ENCODE data around the gene INPP5B. TPM values are rescaled to one million over a fixed set of nuclear protein-coding genes. Genes with fewer than 3 reads are reported as not detected.

Gene INPP5B
- total RNA-seq, 2 experiments from 2014 or later: 27.7 to 29.1 TPM

DNA sequence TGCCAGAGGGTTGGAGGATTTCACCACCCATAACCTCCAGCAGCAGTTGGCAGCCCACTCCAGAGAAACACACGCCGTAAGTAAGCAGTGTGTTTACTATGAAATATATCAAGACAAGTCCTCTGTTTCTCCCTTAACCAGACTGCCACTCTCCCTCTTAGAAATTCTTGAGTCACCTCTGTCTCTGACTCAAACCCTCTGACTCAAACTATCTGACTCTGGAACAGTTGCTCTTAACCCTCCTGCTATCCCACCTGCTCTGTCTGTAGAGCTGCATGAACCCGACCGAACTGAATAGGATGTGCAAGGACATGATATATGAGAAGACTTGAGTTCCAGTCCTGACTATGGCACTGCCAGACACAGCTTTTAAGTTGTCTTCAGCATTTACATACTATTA is 14.1 kb downstream of the INPP5B start:
- POLR2A ChIA-PET: interaction anchor here (1.1 kb wide), 1 partner anchor 125 kb away, joined by 3 read pairs; the partner anchor contains the start of genes C1orf122 and YRDC
- Mint-ChIP-seq H3K36me3 (ENCODE audit: low read depth) (peaks cover 15% of the 10 kb centered on the region), H3K4me3 (peak overlapping the region; percentile 30), H3K4me1 (ENCODE audit: low read depth) (peaks cover 27% of the 10 kb centered on the region), H3K9me3 (no peaks in the 10 kb centered on the region), H3K27ac (no peak overlapping the region), H3K27me3 (no peaks in the 10 kb centered on the region)
- CTCF ChIA-PET: no interaction called here
- ATAC-seq: no peak
- TF ChIP-seq, protein P1, sequence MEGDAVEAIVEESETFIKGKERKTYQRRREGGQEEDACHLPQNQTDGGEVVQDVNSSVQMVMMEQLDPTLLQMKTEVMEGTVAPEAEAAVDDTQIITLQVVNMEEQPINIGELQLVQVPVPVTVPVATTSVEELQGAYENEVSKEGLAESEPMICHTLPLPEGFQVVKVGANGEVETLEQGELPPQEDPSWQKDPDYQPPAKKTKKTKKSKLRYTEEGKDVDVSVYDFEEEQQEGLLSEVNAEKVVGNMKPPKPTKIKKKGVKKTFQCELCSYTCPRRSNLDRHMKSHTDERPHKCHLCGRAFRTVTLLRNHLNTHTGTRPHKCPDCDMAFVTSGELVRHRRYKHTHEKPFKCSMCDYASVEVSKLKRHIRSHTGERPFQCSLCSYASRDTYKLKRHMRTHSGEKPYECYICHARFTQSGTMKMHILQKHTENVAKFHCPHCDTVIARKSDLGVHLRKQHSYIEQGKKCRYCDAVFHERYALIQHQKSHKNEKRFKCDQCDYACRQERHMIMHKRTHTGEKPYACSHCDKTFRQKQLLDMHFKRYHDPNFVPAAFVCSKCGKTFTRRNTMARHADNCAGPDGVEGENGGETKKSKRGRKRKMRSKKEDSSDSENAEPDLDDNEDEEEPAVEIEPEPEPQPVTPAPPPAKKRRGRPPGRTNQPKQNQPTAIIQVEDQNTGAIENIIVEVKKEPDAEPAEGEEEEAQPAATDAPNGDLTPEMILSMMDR (IDR thresholded peaks at IDR 0.05): no peak
- no peak for DNase-seq
- intact Hi-C loops (cut with micrococcal nuclease): no loop called here

DNA sequence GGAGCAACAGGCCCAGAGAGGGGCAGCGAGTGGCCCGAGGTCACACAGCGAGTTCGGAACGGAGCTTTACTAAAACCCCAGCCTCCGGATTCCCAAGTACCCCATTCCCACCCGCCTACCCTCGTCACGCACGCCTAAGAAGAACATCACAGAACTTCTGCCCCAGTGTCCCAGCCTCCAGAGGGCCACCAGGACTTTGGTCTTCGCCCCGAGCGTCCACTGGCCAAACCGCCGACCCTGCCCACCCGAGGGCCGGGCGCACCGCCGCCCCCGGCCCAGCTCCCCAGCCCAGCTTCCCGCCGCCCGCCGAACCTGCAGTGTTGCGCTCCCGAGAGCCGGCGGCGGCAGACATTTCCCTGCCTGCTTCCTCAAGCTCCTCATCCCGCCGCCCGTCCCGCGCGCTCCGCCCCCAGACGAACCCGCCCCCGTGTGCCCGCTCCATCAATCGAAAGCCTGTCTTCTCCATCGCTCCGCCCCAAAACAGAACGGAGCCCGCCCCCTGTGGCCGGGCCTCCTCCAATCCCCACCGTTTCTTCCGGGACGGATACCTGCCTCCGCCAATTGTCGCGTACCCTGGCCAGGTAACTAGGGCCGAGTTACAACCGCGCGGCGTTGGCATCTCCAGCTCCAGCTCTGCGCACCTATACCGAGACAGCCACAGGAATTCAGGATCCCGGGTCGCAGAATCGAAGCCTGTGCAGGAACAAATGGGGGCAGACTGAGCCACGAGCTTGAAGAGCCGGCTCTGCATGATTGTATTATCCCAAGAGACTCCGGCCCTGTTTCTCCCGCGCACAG is 15.3 kb downstream of the INPP5B start:
- Mint-ChIP-seq H3K36me3 (ENCODE audit: low read depth) (peaks cover 18% of the 10 kb centered on the region), H3K4me3 (peak overlapping the region; percentile 89), H3K4me1 (ENCODE audit: low read depth) (peaks cover 37% of the 10 kb centered on the region), H3K27ac (peak overlapping the region; percentile 88), H3K9me3 (no peaks in the 10 kb centered on the region), H3K27me3 (no peaks in the 10 kb centered on the region)
- DNase-seq (peak; percentile 98), ATAC-seq (peak; percentile 97)
- intact Hi-C loops (cut with micrococcal nuclease): no loop called here
- CTCF ChIA-PET: interaction anchor here (0.9 to 1.5 kb wide), 4 partner anchors 9 to 104 kb away, joined by 3 to 8 read pairs (median 4); partner anchors contain the start of gene SF3A3
- POLR2A ChIA-PET: interaction anchor here (0.6 to 1.9 kb wide), 9 partner anchors 8 to 124 kb away, joined by 3 to 13 read pairs (median 3); partner anchors contain the start of genes C1orf122, INPP5B, MTF1 and SF3A3
- TF ChIP-seq, protein P1 (IDR thresholded peaks at IDR 0.05): no peak

DNA sequence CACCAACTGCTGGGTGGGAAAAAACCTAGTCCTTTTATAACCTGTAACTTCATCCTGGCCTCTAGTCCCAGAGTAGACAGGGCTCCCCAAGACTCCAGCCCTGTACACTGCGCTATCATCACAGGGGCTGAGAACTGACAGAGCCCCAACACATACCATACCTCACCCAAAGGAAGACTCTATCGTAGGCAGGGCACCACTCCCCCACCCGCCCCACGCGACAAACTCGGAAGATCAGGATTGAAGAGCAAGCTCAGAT is 15.8 kb downstream of the INPP5B start:
- ATAC-seq: no peak
- no peaks in the 10 kb centered on the region for H3K27me3 Mint-ChIP-seq
- intact Hi-C loops (cut with micrococcal nuclease): no loop called here
- DNase-seq: peak; percentile 33
- peak overlapping the region; percentile 88 for H3K27ac Mint-ChIP-seq
- H3K4me1 Mint-ChIP-seq (ENCODE audit: low read depth): peaks cover 43% of the 10 kb centered on the region
- CTCF ChIA-PET: interaction anchor here (0.9 to 1.5 kb wide), 4 partner anchors 9 to 104 kb away, joined by 3 to 8 read pairs (median 4); partner anchors contain the start of gene SF3A3
- no peaks in the 10 kb centered on the region for H3K9me3 Mint-ChIP-seq
- TF ChIP-seq, protein P1 (IDR thresholded peaks at IDR 0.05): no peak
- H3K4me3 Mint-ChIP-seq: peak overlapping the region; percentile 89
- POLR2A ChIA-PET: interaction anchor here (0.7 to 1.9 kb wide), 10 partner anchors 9 to 123 kb away, joined by 3 to 13 read pairs (median 4); partner anchors contain the start of genes C1orf122, INPP5B, MTF1 and SF3A3
- peaks cover 20% of the 10 kb centered on the region for H3K36me3 Mint-ChIP-seq (ENCODE audit: low read depth)

DNA sequence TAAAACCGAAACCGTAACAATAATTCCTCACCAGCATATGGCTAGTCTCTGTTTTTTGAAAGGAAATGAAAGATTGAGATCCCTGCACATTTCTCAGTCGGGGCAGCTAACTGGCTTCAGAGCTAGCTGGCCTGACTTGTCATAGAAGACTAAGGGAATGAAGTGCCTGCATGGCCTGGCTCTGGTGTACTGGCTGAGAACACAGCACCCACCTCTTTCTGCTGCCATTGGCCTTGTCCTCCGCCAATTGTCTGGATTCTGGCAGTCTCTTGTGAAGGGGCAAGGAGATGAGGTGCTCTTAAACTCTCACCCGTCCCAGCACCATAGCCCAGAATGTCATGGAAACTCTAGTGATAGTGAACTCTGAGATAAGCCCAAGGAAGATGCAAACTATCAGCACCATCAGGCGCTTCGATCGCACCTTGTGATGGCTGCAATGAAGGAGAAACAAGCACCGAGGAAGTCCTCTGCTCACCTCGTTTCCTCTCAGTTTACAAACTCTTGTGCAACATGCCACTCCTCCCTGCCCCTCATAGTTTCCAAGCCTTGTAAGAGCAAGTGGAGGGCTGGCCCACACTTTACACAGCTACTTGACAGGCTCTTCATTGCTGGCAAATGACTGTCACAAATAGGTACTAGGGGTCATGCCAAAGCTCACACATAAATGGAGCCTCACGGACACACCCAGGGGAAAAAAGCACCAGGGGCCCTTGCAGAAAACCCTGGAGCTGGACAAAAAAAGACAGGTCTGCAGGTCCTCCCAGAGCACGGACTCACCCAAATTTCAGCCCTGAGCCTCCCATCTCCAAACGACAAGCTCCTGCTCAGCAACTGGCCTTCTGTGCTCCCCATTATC is 16.4 kb downstream of the INPP5B start:
- Mint-ChIP-seq H3K36me3 (ENCODE audit: low read depth) (peaks cover 25% of the 10 kb centered on the region), H3K4me1 (ENCODE audit: low read depth) (peaks cover 48% of the 10 kb centered on the region), H3K4me3 (peak overlapping the region; percentile 89), H3K27ac (peak overlapping the region; percentile 88), H3K27me3 (no peaks in the 10 kb centered on the region), H3K9me3 (no peaks in the 10 kb centered on the region)
- intact Hi-C loops (cut with micrococcal nuclease): no loop called here
- ChIA-PET CTCF (interaction anchor here (1.0 to 1.5 kb wide), 2 partner anchors 60 to 103 kb away, joined by 3 to 8 read pairs; partner anchors contain the start of gene SF3A3), POLR2A (interaction anchor here (0.7 to 1.9 kb wide), 9 partner anchors 9 to 123 kb away, joined by 3 to 13 read pairs (median 5); partner anchors contain the start of genes C1orf122, MTF1, SF3A3 and YRDC)
- ATAC-seq: peak; percentile 45
- TF ChIP-seq, protein P1 (IDR thresholded peaks at IDR 0.05): no peak
- DNase-seq: peak; percentile 82
